HepG2 (cell line): Measurements from ENCODE around the gene RALB. TPM values are rescaled to one million over a fixed set of nuclear protein-coding genes. Genes with fewer than 3 reads are reported as not detected.
A peak's percentile ranks its signal among the peaks of the same experiment; 100 is the strongest.

Experiments used
- CBX2 ChIP-seq, 2 experiments: fragments of 200-600 bp in 1 of 2; sonication (generic); formaldehyde crosslinking in 1 of 2; IDR thresholded peaks; 2 replicates each; pipeline versions ENCODE4 v1.7.0 to v1.8.1; 2018 to 2022; ENCODE audit warnings: low read depth in 2 of 2, low read length in 1 of 2, mild to moderate bottlenecking in 1 of 2, missing genetic modification reagents in 1 of 2
- CBX5 ChIP-seq: sonication (generic); formaldehyde crosslinking; IDR thresholded peaks from 2 replicates; pipeline ENCODE4 v1.4.0; 2020; ENCODE audit warnings: missing genetic modification reagents, borderline replicate concordance
- CENPBD1 ChIP-seq: sonication (generic); formaldehyde crosslinking; IDR thresholded peaks from 2 replicates; pipeline ENCODE4 v1.8.0; 2022; ENCODE audit warnings: missing genetic modification reagents, low read depth, mild to moderate bottlenecking, borderline replicate concordance
- ETV5 ChIP-seq: IDR thresholded peaks from 2 replicates; pipeline ENCODE4 v1.6.1; 2018; ENCODE audit warnings: missing biosample characterization, missing genetic modification reagents, inconsistent platforms, borderline replicate concordance
- FOSL1 ChIP-seq: sonication (generic); formaldehyde crosslinking; IDR thresholded peaks from 2 replicates; pipeline ENCODE4 v1.9.0; 2021; ENCODE audit warnings: missing genetic modification reagents, borderline replicate concordance
- GABPB1 ChIP-seq: IDR thresholded peaks from 2 replicates; pipeline ENCODE4 v1.6.1; 2016; ENCODE audit warnings: mild to moderate bottlenecking, missing genetic modification reagents, moderate library complexity, missing compliant biosample characterization
- GLI4 ChIP-seq: sonication (generic); formaldehyde crosslinking; IDR thresholded peaks from 2 replicates; pipeline ENCODE4 v1.5.1; 2020; ENCODE audit warnings: missing genetic modification reagents, mild to moderate bottlenecking, moderate library complexity, borderline replicate concordance
- HMG20B ChIP-seq: conservative IDR thresholded peaks from 2 replicates; pipeline ENCODE4 v1.6.1; 2016; ENCODE audit warnings: missing genetic modification reagents, missing compliant biosample characterization
- HNRNPH1 ChIP-seq: fragments of 200-400 bp; formaldehyde crosslinking; optimal IDR thresholded peaks from 2 replicates; pipeline ENCODE3; 2017; ENCODE audit warnings: mild to moderate bottlenecking, low read depth, low read length
- MTF2 ChIP-seq: sonication (generic); formaldehyde crosslinking; IDR thresholded peaks from 2 replicates; pipeline ENCODE4 v1.5.0; 2020; ENCODE audit warnings: missing genetic modification reagents, borderline replicate concordance
- ONECUT2 ChIP-seq: sonication (generic); formaldehyde crosslinking; IDR thresholded peaks from 2 replicates; pipeline ENCODE4 v1.4.0; 2020; ENCODE audit warnings: missing genetic modification reagents
- SP4 ChIP-seq: sonication (generic); formaldehyde crosslinking; IDR thresholded peaks from 2 replicates; pipeline ENCODE4 v1.8.1; 2023; ENCODE audit warnings: mild to moderate bottlenecking, missing genetic modification reagents
- ZBTB2 ChIP-seq: sonication (generic); formaldehyde crosslinking; IDR thresholded peaks from 2 replicates; pipeline ENCODE4 v1.8.0; 2022; ENCODE audit warnings: low read depth, missing genetic modification reagents
- ZNF124 ChIP-seq: sonication (generic); formaldehyde crosslinking; IDR thresholded peaks from 2 replicates; pipeline ENCODE4 v1.4.0; 2020; ENCODE audit warnings: missing genetic modification reagents
- ZNF556 ChIP-seq: sonication (generic); formaldehyde crosslinking; IDR thresholded peaks from 2 replicates; pipeline ENCODE4 v1.4.0; 2020; ENCODE audit warnings: mild to moderate bottlenecking, missing genetic modification reagents, borderline replicate concordance
- ZNF747 ChIP-seq: sonication (generic); formaldehyde crosslinking; IDR thresholded peaks from 2 replicates; pipeline ENCODE4 v1.8.1; 2023; ENCODE audit warnings: missing genetic modification reagents, mild to moderate bottlenecking, borderline replicate concordance
- ZNF749 ChIP-seq: sonication (generic); formaldehyde crosslinking; IDR thresholded peaks from 2 replicates; pipeline ENCODE4 v1.8.0; 2022; ENCODE audit warnings: mild to moderate bottlenecking, missing genetic modification reagents, moderate library complexity, borderline replicate concordance
- polyA plus RNA-seq, 8 experiments: library from polyadenylated mRNA; depleted of rRNA in 3 of 8; stranded (reverse) in 7 of 8; unstranded in 1 of 8; fragments of >200 nt; fragmentation: Illumina TruSeq in 4 of 8; extraction: Trizol in 4 of 8; gene quantifications; 2 replicates each; pipeline versions ENCODE4 v1.2.1 to v1.2.3, GENCODE V29; 2011 to 2016; ENCODE audit warnings: low read depth in 4 of 8, missing spikeins in 1 of 8, mixed read lengths in 1 of 8; ENCODE audit not compliant: insufficient read depth in 1 of 8
- total RNA-seq, 5 experiments: library from RNA; depleted of rRNA; stranded (reverse); fragments of >200 nt; fragmentation: Illumina TruSeq; extraction: Trizol; gene quantifications; 2 replicates each; pipeline ENCODE4 v1.2.3, GENCODE V29; 2016; ENCODE audit warnings: low read depth in 1 of 5
- TF ChIP-seq, protein P1 (sequence below): sonication (generic); formaldehyde crosslinking; IDR thresholded peaks from 2 replicates; pipeline ENCODE4 v1.4.0; 2020; ENCODE audit warnings: missing genetic modification reagents, borderline replicate concordance
- TF ChIP-seq, protein P2 (sequence below): sonication (generic); formaldehyde crosslinking; IDR thresholded peaks from 2 replicates; pipeline ENCODE4 v1.9.0; 2021; ENCODE audit warnings: missing genetic modification reagents, borderline replicate concordance

Gene RALB
- total and polyA plus RNA-seq, 2 of the 13 experiments (the other 11 are each of a cell fraction or from before 2014, with no cell fraction given) = 37.8 to 43.2 TPM

- TF ChIP-seq SP4 = peak; percentile 100
- TF ChIP-seq ETV5 (CRISPR knock-in tag) = peak; percentile 71; the same call in 1 of the 2 replicates
- TF ChIP-seq CBX2 (IDR thresholded peaks at IDR 0.05; ENCODE audit: low read depth, low read length) = no peak
- no peak for TF ChIP-seq CBX2 (CRISPR knock-in tag; IDR thresholded peaks at IDR 0.05; ENCODE audit: low read depth)
- TF ChIP-seq GLI4 (CRISPR knock-in tag) = no peak
- no peak for TF ChIP-seq ZBTB2 (CRISPR knock-in tag)
- TF ChIP-seq HNRNPH1 = no peak
- TF ChIP-seq, protein P1, sequence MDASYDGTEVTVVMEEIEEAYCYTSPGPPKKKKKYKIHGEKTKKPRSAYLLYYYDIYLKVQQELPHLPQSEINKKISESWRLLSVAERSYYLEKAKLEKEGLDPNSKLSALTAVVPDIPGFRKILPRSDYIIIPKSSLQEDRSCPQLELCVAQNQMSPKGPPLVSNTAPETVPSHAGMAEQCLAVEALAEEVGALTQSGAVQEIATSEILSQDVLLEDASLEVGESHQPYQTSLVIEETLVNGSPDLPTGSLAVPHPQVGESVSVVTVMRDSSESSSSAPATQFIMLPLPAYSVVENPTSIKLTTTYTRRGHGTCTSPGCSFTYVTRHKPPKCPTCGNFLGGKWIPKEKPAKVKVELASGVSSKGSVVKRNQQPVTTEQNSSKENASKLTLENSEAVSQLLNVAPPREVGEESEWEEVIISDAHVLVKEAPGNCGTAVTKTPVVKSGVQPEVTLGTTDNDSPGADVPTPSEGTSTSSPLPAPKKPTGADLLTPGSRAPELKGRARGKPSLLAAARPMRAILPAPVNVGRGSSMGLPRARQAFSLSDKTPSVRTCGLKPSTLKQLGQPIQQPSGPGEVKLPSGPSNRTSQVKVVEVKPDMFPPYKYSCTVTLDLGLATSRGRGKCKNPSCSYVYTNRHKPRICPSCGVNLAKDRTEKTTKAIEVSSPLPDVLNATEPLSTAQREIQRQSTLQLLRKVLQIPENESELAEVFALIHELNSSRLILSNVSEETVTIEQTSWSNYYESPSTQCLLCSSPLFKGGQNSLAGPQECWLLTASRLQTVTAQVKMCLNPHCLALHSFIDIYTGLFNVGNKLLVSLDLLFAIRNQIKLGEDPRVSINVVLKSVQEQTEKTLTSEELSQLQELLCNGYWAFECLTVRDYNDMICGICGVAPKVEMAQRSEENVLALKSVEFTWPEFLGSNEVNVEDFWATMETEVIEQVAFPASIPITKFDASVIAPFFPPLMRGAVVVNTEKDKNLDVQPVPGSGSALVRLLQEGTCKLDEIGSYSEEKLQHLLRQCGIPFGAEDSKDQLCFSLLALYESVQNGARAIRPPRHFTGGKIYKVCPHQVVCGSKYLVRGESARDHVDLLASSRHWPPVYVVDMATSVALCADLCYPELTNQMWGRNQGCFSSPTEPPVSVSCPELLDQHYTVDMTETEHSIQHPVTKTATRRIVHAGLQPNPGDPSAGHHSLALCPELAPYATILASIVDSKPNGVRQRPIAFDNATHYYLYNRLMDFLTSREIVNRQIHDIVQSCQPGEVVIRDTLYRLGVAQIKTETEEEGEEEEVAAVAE (CRISPR knock-in tag) = no peak
- TF ChIP-seq ZNF747 (CRISPR knock-in tag) = no peak; the same call in 1 of the 2 replicates
- TF ChIP-seq ZNF124 = 0 out of 2 replicates have a peak, but pooled peaks have one; percentile 26
- no peak for TF ChIP-seq ONECUT2
- TF ChIP-seq CENPBD1 (CRISPR knock-in tag) = no peak
- TF ChIP-seq MTF2 (CRISPR knock-in tag) = no peak
- TF ChIP-seq FOSL1 = no peak
- 0 out of 2 replicates have a peak, but pooled peaks have one; percentile 31 for TF ChIP-seq HMG20B (CRISPR knock-in tag)
- TF ChIP-seq, protein P2, sequence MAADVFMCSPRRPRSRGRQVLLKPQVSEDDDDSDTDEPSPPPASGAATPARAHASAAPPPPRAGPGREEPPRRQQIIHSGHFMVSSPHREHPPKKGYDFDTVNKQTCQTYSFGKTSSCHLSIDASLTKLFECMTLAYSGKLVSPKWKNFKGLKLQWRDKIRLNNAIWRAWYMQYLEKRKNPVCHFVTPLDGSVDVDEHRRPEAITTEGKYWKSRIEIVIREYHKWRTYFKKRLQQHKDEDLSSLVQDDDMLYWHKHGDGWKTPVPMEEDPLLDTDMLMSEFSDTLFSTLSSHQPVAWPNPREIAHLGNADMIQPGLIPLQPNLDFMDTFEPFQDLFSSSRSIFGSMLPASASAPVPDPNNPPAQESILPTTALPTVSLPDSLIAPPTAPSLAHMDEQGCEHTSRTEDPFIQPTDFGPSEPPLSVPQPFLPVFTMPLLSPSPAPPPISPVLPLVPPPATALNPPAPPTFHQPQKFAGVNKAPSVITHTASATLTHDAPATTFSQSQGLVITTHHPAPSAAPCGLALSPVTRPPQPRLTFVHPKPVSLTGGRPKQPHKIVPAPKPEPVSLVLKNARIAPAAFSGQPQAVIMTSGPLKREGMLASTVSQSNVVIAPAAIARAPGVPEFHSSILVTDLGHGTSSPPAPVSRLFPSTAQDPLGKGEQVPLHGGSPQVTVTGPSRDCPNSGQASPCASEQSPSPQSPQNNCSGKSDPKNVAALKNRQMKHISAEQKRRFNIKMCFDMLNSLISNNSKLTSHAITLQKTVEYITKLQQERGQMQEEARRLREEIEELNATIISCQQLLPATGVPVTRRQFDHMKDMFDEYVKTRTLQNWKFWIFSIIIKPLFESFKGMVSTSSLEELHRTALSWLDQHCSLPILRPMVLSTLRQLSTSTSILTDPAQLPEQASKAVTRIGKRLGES (CRISPR knock-in tag) = no peak
- TF ChIP-seq CBX5 (CRISPR knock-in tag) = no peak; the same call in 1 of the 2 replicates
- TF ChIP-seq GABPB1 (CRISPR knock-in tag) = peak; percentile 71
- 0 out of 2 replicates have a peak, but pooled peaks have one; percentile 48 for TF ChIP-seq ZNF556 (CRISPR knock-in tag)
- no peak for TF ChIP-seq ZNF749 (CRISPR knock-in tag)
These were observed at the start of gene RALB (continued) for GRCh38 chr2:120252225-120253020.
